Endothelial cell (in vitro differentiated cells): ENCODE measurements around the gene ADCYAP1. TPM values are rescaled to one million over a fixed set of nuclear protein-coding genes. Genes with fewer than 3 reads are reported as not detected.

Experiments used
- DNase-seq: peaks from one replicate; pipeline ENCODE4 v3.0.0; 2021; ENCODE audit warnings: low spot score
- H3K27ac Mint-ChIP-seq: one replicate; pipeline ENCODE4 v1.8.0; 2021; ENCODE audit warnings: mixed read lengths, inconsistent platforms; ENCODE audit not compliant: unreplicated experiment
- H3K27me3 Mint-ChIP-seq: one replicate; pipeline ENCODE4 v1.8.0; 2021; ENCODE audit warnings: mild to moderate bottlenecking, moderate library complexity, mixed read lengths, inconsistent platforms; ENCODE audit not compliant: unreplicated experiment
- H3K36me3 Mint-ChIP-seq: one replicate; pipeline ENCODE4 v1.8.0; 2021; ENCODE audit warnings: mild to moderate bottlenecking, low read depth, mixed read lengths, inconsistent platforms; ENCODE audit not compliant: unreplicated experiment
- H3K4me1 Mint-ChIP-seq: one replicate; pipeline ENCODE4 v1.8.0; 2021; ENCODE audit warnings: mild to moderate bottlenecking, mixed read lengths, inconsistent platforms; ENCODE audit not compliant: unreplicated experiment
- H3K4me3 Mint-ChIP-seq: one replicate; pipeline ENCODE4 v1.8.0; 2021; ENCODE audit warnings: mild to moderate bottlenecking, mixed read lengths, inconsistent platforms; ENCODE audit not compliant: unreplicated experiment
- H3K9me3 Mint-ChIP-seq: one replicate; pipeline ENCODE4 v1.8.0; 2021; ENCODE audit warnings: mixed read lengths, inconsistent platforms; ENCODE audit not compliant: unreplicated experiment
- CTCF ChIP-seq: fragments of 200-600 bp; sonication (generic); IDR thresholded peaks from one replicate; pipeline ENCODE4 v1.5.0; 2021; ENCODE audit warnings: antibody characterized with exemption; ENCODE audit not compliant: unreplicated experiment
- total RNA-seq: library from RNA; stranded (reverse); fragmentation: NEBNext Ultra II Directional; extraction: Animal tissue kit (Norgen Biotek cat#: 25700); gene quantifications from one replicate; pipeline ENCODE4 v1.2.1, GENCODE V29; 2021; ENCODE audit not compliant: unreplicated experiment

ADCYAP1 gene
- total RNA-seq, 1 donor from 2014 or later, result 18.5 TPM

GRCh38 chr18:944440-944839, 39.8 kb downstream of the ADCYAP1 start:
- Mint-ChIP-seq H3K27me3 (no peaks in the 10 kb centered on the region), H3K9me3 (no peaks in the 10 kb centered on the region), H3K4me1 (no peaks in the 10 kb centered on the region), H3K27ac (no peak overlapping the region), H3K4me3 (no peak overlapping the region), H3K36me3 (no peaks in the 10 kb centered on the region)
- DNase-seq, result no peak
- no peak for TF ChIP-seq CTCF

- Mint-ChIP-seq H3K36me3 (no peaks in the 10 kb centered on the region), H3K4me1 (no peaks in the 10 kb centered on the region), H3K27ac (no peak overlapping the region), H3K9me3 (no peaks in the 10 kb centered on the region), H3K27me3 (peaks cover 2% of the 10 kb centered on the region), H3K4me3 (no peak overlapping the region)
- DNase-seq, result no peak
- no peak for TF ChIP-seq CTCF
Observed at GRCh38 chr18:949724-950631, 45.3 kb downstream of the ADCYAP1 start.

- Mint-ChIP-seq H3K27me3 (peaks cover 2% of the 10 kb centered on the region), H3K27ac (no peak overlapping the region), H3K4me3 (no peak overlapping the region)
Observed at GRCh38 chr18:950882-951495, 46.3 kb downstream of the ADCYAP1 start.

GRCh38 chr18:955384-956066, 50.9 kb downstream of the ADCYAP1 start:
- no peak for DNase-seq
- no peaks in the 10 kb centered on the region for H3K4me1 Mint-ChIP-seq
- H3K36me3 Mint-ChIP-seq, result no peaks in the 10 kb centered on the region
- H3K27ac Mint-ChIP-seq, result no peak overlapping the region
- TF ChIP-seq CTCF, result no peak
- no peak overlapping the region for H3K4me3 Mint-ChIP-seq
- H3K9me3 Mint-ChIP-seq, result no peaks in the 10 kb centered on the region
- H3K27me3 Mint-ChIP-seq, result peaks cover under 1% of the 10 kb centered on the region

More at GRCh38 chr18:950882-951495, 46.3 kb downstream of the ADCYAP1 start:
- H3K9me3 Mint-ChIP-seq, result no peaks in the 10 kb centered on the region
- H3K36me3 Mint-ChIP-seq, result no peaks in the 10 kb centered on the region
- H3K4me1 Mint-ChIP-seq, result no peaks in the 10 kb centered on the region
- no peak for TF ChIP-seq CTCF
- no peak for DNase-seq
